Keratinocyte (primary cell): ENCODE data around the gene OLFML2B. TPM values are rescaled to one million over a fixed set of nuclear protein-coding genes. Genes with fewer than 3 reads are reported as not detected.

Source experiments
- DNase-seq: peaks from one replicate; pipeline ENCODE4 v3.0.0-alpha.2; 2011; ENCODE audit warnings: low read depth, missing footprints, low spot score
- FAIRE-seq: peaks from 2 replicates; lab custom pipeline; 2011; peaks lifted over from hg19 to GRCh38; lab: Jason Lieb, UNC
- H2AFZ ChIP-seq: 2 replicates; pipeline ENCODE4 v1.6.0; 2012; ENCODE audit warnings: low read length, control low read depth, inconsistent platforms; ENCODE audit not compliant: control insufficient read depth
- H3K27ac ChIP-seq: 2 replicates; pipeline ENCODE4 v1.5.1; 2011; ENCODE audit warnings: low read length; ENCODE audit not compliant: control insufficient read depth, insufficient read depth
- H3K27me3 ChIP-seq: 3 replicates; pipeline ENCODE4 v1.6.0; 2011; ENCODE audit warnings: low read length; ENCODE audit not compliant: control insufficient read depth, insufficient read depth; ENCODE audit errors: extremely low read depth
- H3K36me3 ChIP-seq, 2 experiments: 2 replicates in 1 of 2; 3 replicates in 1 of 2; pipeline ENCODE4 v1.5.1; 2011; ENCODE audit warnings: low read length in 2 of 2, mild to moderate bottlenecking in 1 of 2; ENCODE audit not compliant: control insufficient read depth in 2 of 2, insufficient read depth in 2 of 2; ENCODE audit errors: extremely low read depth in 1 of 2
- H3K4me1 ChIP-seq: 3 replicates; pipeline ENCODE4 v1.5.1; 2011; ENCODE audit warnings: low read length; ENCODE audit not compliant: control insufficient read depth, insufficient read depth; ENCODE audit errors: extremely low read depth
- H3K4me2 ChIP-seq: 3 replicates; pipeline ENCODE4 v1.6.0; 2011; ENCODE audit warnings: low read depth, low read length; ENCODE audit not compliant: control insufficient read depth, insufficient read depth; ENCODE audit errors: extremely low read depth
- H3K4me3 ChIP-seq, 3 experiments: fragments of 200-600 bp in 1 of 3; sonication (generic) in 1 of 3; 2 replicates in 2 of 3; 3 replicates in 1 of 3; pipeline ENCODE4 v1.5.1; 2011 to 2016; ENCODE audit warnings: low read length in 3 of 3, mild to moderate bottlenecking in 3 of 3, control low read depth in 2 of 3, inconsistent platforms in 1 of 3, low read depth in 1 of 3, mixed read lengths in 1 of 3, mixed run types in 1 of 3, moderate library complexity in 1 of 3; ENCODE audit not compliant: control insufficient read depth in 2 of 3, insufficient read depth in 2 of 3; ENCODE audit errors: extremely low read depth in 1 of 3
- H3K79me2 ChIP-seq: 2 replicates; pipeline ENCODE4 v1.6.0; 2012; ENCODE audit warnings: low read length; ENCODE audit not compliant: control insufficient read depth, insufficient read depth
- H3K9ac ChIP-seq: 3 replicates; pipeline ENCODE4 v1.6.0; 2011; ENCODE audit warnings: low read length; ENCODE audit not compliant: control insufficient read depth, insufficient read depth; ENCODE audit errors: extremely low read depth
- H3K9me1 ChIP-seq: 3 replicates; pipeline ENCODE4 v1.6.0; 2011; ENCODE audit warnings: low read length; ENCODE audit not compliant: control insufficient read depth, insufficient read depth; ENCODE audit errors: extremely low read depth
- H3K9me3 ChIP-seq: 2 replicates; pipeline ENCODE4 v1.5.1; 2012; ENCODE audit warnings: low read depth, low read length; ENCODE audit not compliant: control insufficient read depth
- H4K20me1 ChIP-seq: 3 replicates; pipeline ENCODE4 v1.6.0; 2011; ENCODE audit warnings: low read length; ENCODE audit not compliant: control insufficient read depth, insufficient read depth; ENCODE audit errors: extremely low read depth
- EZH2 ChIP-seq: IDR thresholded peaks from one replicate; pipeline ENCODE4 v1.6.1; 2012; ENCODE audit warnings: inconsistent platforms, mild to moderate bottlenecking, low read length, moderate library complexity
- dilution Hi-C: fragments of 300-500 bp; cut with MboI; formaldehyde crosslinking; loops from one replicate; pipeline ENCODE4 v1.7.0; 2020; ENCODE audit warnings: low sequenced_read_pairs; ENCODE audit not compliant: extremely low pct_ligation_motif_present
- polyA plus RNA-seq, 5 experiments: library from polyadenylated mRNA; depleted of rRNA in 3 of 5; stranded (reverse) in 3 of 5; stranded (forward) in 1 of 5; unstranded in 1 of 5; fragments of >200 nt; gene quantifications; 1 replicate in 1 of 5; 2 replicates in 3 of 5; 3 replicates in 1 of 5; pipeline versions ENCODE4 v1.2.1 to v1.2.3, GENCODE V29; 2011 to 2012; ENCODE audit warnings: missing spikeins in 2 of 5, low read depth in 1 of 5, low replicate concordance in 1 of 5
- TF ChIP-seq, protein P1 (sequence below), 3 experiments: IDR thresholded peaks in 1 of 3; conservative IDR thresholded peaks in 1 of 3; optimal IDR thresholded peaks in 1 of 3; 2 replicates in 2 of 3; 3 replicates in 1 of 3; pipeline versions ENCODE3 to v1.5.1; 2011; ENCODE audit warnings: low read length in 3 of 3, mild to moderate bottlenecking in 3 of 3, moderate library complexity in 2 of 3, control low read depth in 1 of 3, inconsistent platforms in 1 of 3; ENCODE audit not compliant: insufficient read depth in 2 of 3; ENCODE audit errors: extremely low read depth in 1 of 3

OLFML2B gene
- polyA plus RNA-seq, 1 donor (not counting 4 experiments of a cell fraction or from before 2014, with no cell fraction given), result not detected

- dilution Hi-C loops, result no loop called here
- Histone ChIP-seq H4K20me1 (no peaks in the 10 kb centered on the region), H3K4me2 (no peak overlapping the region), H3K27me3 (peaks cover 4% of the 10 kb centered on the region), H3K27ac (no peak overlapping the region), H3K4me3 (no peak overlapping the region), H2AFZ (no peak overlapping the region), H3K9ac (no peak overlapping the region), H3K36me3 (no peaks in the 10 kb centered on the region), H3K79me2 (no peaks in the 10 kb centered on the region), H3K9me1 (no peaks in the 10 kb centered on the region), H3K9me3 (no peaks in the 10 kb centered on the region), H3K4me1 (peaks cover 9% of the 10 kb centered on the region)
- FAIRE-seq (no peak), DNase-seq (no peak)
- no peak for TF ChIP-seq EZH2
- TF ChIP-seq, protein P1, sequence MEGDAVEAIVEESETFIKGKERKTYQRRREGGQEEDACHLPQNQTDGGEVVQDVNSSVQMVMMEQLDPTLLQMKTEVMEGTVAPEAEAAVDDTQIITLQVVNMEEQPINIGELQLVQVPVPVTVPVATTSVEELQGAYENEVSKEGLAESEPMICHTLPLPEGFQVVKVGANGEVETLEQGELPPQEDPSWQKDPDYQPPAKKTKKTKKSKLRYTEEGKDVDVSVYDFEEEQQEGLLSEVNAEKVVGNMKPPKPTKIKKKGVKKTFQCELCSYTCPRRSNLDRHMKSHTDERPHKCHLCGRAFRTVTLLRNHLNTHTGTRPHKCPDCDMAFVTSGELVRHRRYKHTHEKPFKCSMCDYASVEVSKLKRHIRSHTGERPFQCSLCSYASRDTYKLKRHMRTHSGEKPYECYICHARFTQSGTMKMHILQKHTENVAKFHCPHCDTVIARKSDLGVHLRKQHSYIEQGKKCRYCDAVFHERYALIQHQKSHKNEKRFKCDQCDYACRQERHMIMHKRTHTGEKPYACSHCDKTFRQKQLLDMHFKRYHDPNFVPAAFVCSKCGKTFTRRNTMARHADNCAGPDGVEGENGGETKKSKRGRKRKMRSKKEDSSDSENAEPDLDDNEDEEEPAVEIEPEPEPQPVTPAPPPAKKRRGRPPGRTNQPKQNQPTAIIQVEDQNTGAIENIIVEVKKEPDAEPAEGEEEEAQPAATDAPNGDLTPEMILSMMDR (optimal IDR thresholded peaks at IDR 0.05 in 1 of 3, IDR thresholded peaks at IDR 0.05 in 1 of 3, conservative IDR thresholded peaks at IDR 0.05 in 1 of 3; ENCODE audit: extremely low read depth in 1 of 3, insufficient read depth in 2 of 3, low read length in 3 of 3), result no peak
Observed at GRCh38 chr1:162021124-162021523, 2.5 kb downstream of the OLFML2B start.

DNA sequence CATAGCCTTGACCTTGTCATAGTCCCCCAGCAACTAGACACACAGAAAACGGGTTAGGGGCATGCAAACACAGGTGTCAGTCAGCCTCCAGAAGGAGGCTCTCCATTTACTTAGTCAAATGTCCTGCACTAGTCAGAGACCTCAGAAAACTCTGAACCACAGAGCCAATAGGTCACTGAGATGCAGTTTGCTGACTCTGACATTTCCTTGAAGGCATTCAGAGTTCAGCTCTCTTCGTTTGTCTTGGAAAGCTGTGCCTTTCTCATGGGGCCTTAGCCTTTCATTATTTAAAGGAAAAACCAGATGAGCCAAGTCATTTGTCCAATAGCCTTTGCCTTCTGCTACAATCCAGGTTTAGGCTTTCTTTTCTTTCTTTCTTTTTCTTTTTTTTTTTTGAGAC lies 3.5 kb downstream of the OLFML2B start:
- H3K4me3 ChIP-seq, result no peak overlapping the region
- peaks cover 12% of the 10 kb centered on the region for H3K27me3 ChIP-seq
- H3K79me2 ChIP-seq, result no peaks in the 10 kb centered on the region
- DNase-seq (no peak), FAIRE-seq (no peak)
- peaks cover 9% of the 10 kb centered on the region for H3K4me1 ChIP-seq
- dilution Hi-C loops, result no loop called here
- H3K36me3 ChIP-seq, result no peaks in the 10 kb centered on the region
- no peak overlapping the region for H2AFZ ChIP-seq
- no peaks in the 10 kb centered on the region for H3K9me1 ChIP-seq
- no peaks in the 10 kb centered on the region for H4K20me1 ChIP-seq
- no peaks in the 10 kb centered on the region for H3K9me3 ChIP-seq
- TF ChIP-seq, protein P1 (optimal IDR thresholded peaks at IDR 0.05 in 1 of 3, IDR thresholded peaks at IDR 0.05 in 1 of 3, conservative IDR thresholded peaks at IDR 0.05 in 1 of 3; ENCODE audit: extremely low read depth in 1 of 3, insufficient read depth in 2 of 3, low read length in 3 of 3), result no peak
- TF ChIP-seq EZH2, result no peak
- H3K4me2 ChIP-seq, result no peak overlapping the region
- H3K27ac ChIP-seq, result no peak overlapping the region
- no peak overlapping the region for H3K9ac ChIP-seq
